Activated T-helper 2 cell treated with anti-CD3 and anti-CD28 coated beads, Interferon-gamma antibody, Interleukin-2, Interleukin-4, amounts not matched to agents 10 μg/mL and 5 μg/mL and 100 μg/mL, durations not matched to agents 14 hours and 24 hours and 36 hours (primary cell): ENCODE results near the gene DNAJC6. TPM values are rescaled to one million over a fixed set of nuclear protein-coding genes. Genes with fewer than 3 reads are reported as not detected.

ENCODE experiments used
- DNase-seq: peaks from one replicate; pipeline ENCODE4 v3.0.0; 2021; ENCODE audit warnings: low spot score
- H3K27ac Mint-ChIP-seq: one replicate; pipeline ENCODE4 v1.8.0; 2021; ENCODE audit warnings: mixed read lengths
- H3K27me3 Mint-ChIP-seq: one replicate; pipeline ENCODE4 v1.8.0; 2021; ENCODE audit warnings: low read depth, mixed read lengths
- H3K36me3 Mint-ChIP-seq: one replicate; pipeline ENCODE4 v1.8.0; 2021; ENCODE audit warnings: low read depth, mixed read lengths
- H3K4me1 Mint-ChIP-seq: one replicate; pipeline ENCODE4 v1.8.0; 2021; ENCODE audit warnings: low read depth, mixed read lengths
- H3K4me3 Mint-ChIP-seq: one replicate; pipeline ENCODE4 v1.8.0; 2021; ENCODE audit warnings: low read depth, mild to moderate bottlenecking, moderate library complexity, mixed read lengths
- H3K9me3 Mint-ChIP-seq: one replicate; pipeline ENCODE4 v1.8.0; 2021; ENCODE audit warnings: mixed read lengths
- intact Hi-C: fragments of 100-400 bp; cut with micrococcal nuclease; formaldehyde crosslinking; loops from one replicate; pipeline ENCODE4 v1.15.1; 2023
- total RNA-seq: library from RNA; stranded (reverse); gene quantifications from 2 replicates; pipeline ENCODE4 v1.2.3, GENCODE V29; 2022

DNAJC6 gene
- total RNA-seq: 1.9 and 3.0 TPM in 2 replicates

- peaks cover 41% of the 10 kb centered on the region for H3K27me3 Mint-ChIP-seq
- peak within 1 kb of the TSS; percentile 37 for H3K4me3 Mint-ChIP-seq
- intact Hi-C loops: loop anchor here (2.0 kb wide), 1 partner anchor 45 kb away; no protein-coding TSS in a partner anchor
- no peak within 1 kb of the TSS for H3K27ac Mint-ChIP-seq
- no peaks in the 10 kb centered on the region for H3K9me3 Mint-ChIP-seq
- peaks cover 6% of the 10 kb centered on the region for H3K4me1 Mint-ChIP-seq
- peak; percentile 38 for DNase-seq
- H3K36me3 Mint-ChIP-seq: no peaks in the 10 kb centered on the region
Measured at GRCh38 chr1:65309304-65310077, at the start of gene DNAJC6. DNAJC6 (plus strand) TSS chr1:65309543; CDS start chr1:65309746, 203 bp downstream.

DNA sequence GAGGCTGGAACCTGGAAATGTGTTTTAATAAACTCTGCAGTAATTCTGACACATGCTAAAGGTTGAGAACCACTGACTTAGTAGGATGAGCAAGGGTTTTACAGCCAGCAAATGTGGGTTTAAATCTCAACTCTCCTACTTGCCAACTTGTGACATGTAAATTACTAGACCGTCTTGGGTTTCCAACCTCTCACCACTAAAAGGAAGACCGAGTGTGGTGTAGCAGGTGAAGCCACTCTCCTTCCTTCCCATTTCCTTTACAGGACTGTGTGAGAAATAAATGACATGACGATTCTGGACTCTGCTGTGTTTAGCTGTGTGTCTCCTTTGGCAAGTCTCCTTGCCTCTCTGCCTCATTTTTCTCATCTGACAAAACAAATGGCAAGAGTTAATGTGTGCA, 49.5 kb upstream of the DNAJC6 start:
- intact Hi-C loops: no loop called here
- peaks cover 26% of the 10 kb centered on the region for H3K4me1 Mint-ChIP-seq
- H3K27me3 Mint-ChIP-seq: peaks cover 34% of the 10 kb centered on the region
- H3K27ac Mint-ChIP-seq: no peak overlapping the region
- H3K4me3 Mint-ChIP-seq: no peak overlapping the region
- H3K36me3 Mint-ChIP-seq: no peaks in the 10 kb centered on the region
- H3K9me3 Mint-ChIP-seq: no peaks in the 10 kb centered on the region
- DNase-seq: no peak

DNA sequence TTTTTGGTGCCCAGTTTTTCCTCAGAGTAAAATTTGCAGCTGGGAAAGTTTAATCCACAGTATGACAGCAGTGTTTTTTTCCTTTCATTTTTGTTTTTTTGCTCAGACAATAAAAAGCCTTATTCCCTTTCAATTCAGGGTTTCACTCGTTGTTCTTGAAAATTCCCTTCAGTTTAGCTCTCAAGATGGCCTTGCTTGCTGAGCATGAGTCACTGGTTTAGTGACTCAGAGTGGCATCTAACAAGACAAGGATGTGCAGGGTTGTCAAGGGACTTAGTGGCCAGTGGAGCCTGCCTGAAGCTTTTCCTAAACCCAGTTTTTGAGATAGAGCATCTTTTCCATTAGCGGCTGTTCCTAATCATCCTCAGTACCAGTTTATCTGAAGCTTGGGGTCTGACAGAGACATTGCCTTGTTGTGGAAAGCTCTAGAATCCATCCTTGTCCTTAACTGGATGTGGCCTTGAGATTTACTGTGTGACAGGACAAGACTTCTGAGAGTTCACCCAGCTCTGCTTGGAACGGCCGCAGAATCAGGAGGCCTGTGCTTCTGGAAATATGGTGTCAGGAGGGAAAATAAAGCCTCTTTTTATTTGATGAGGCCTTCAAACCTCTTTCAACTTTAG, 48.4 kb upstream of the DNAJC6 start:
- H3K36me3 Mint-ChIP-seq: no peaks in the 10 kb centered on the region
- peaks cover 32% of the 10 kb centered on the region for H3K27me3 Mint-ChIP-seq
- peaks cover 24% of the 10 kb centered on the region for H3K4me1 Mint-ChIP-seq
- H3K4me3 Mint-ChIP-seq: no peak overlapping the region
- DNase-seq: no peak
- no peaks in the 10 kb centered on the region for H3K9me3 Mint-ChIP-seq
- peak overlapping the region; percentile 42 for H3K27ac Mint-ChIP-seq
- intact Hi-C loops: no loop called here

DNA sequence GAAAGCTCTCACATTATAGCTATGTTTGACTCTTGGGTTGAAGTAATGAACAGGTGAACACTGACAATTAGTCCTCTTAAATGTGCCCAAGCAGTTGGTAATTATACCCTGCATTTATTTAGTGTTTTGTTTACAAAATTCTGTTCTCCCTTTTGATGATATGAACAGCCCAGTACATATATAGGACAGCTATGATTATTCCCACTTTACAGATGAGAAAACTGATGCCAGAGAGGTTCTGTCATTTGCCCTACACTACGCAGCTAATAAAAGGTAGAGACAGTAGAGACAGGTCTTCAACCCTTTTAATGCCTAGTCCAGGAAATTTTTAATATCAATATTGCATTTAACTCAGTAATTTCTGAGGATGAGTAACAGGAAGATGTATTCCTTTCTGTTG, 46.1 kb upstream of the DNAJC6 start:
- Mint-ChIP-seq H3K27me3 (peaks cover 39% of the 10 kb centered on the region), H3K27ac (no peak overlapping the region), H3K36me3 (no peaks in the 10 kb centered on the region), H3K4me1 (peaks cover 38% of the 10 kb centered on the region), H3K4me3 (no peak overlapping the region), H3K9me3 (no peaks in the 10 kb centered on the region)
- intact Hi-C loops: no loop called here
- DNase-seq: no peak

GRCh38 chr1:65264197-65264929, 45.0 kb upstream of the DNAJC6 start:
- Mint-ChIP-seq H3K36me3 (no peaks in the 10 kb centered on the region), H3K9me3 (no peaks in the 10 kb centered on the region), H3K4me3 (no peak overlapping the region), H3K27ac (no peak overlapping the region), H3K27me3 (peaks cover 43% of the 10 kb centered on the region), H3K4me1 (peaks cover 38% of the 10 kb centered on the region)
- intact Hi-C loops: loop anchor here (2.0 kb wide), 1 partner anchor 44 kb away; the partner anchor contains the start of gene DNAJC6
- DNase-seq: no peak

GRCh38 chr1:65265296-65265650, 44.1 kb upstream of the DNAJC6 start:
- Mint-ChIP-seq H3K36me3 (no peaks in the 10 kb centered on the region), H3K27ac (no peak overlapping the region), H3K4me1 (peaks cover 33% of the 10 kb centered on the region), H3K4me3 (peak overlapping the region; percentile 57), H3K9me3 (no peaks in the 10 kb centered on the region), H3K27me3 (peaks cover 48% of the 10 kb centered on the region)
- DNase-seq: no peak
- intact Hi-C loops: loop anchor here (2.0 to 5.0 kb wide), 2 partner anchors 44 to 132 kb away; partner anchors contain the start of gene DNAJC6

DNA sequence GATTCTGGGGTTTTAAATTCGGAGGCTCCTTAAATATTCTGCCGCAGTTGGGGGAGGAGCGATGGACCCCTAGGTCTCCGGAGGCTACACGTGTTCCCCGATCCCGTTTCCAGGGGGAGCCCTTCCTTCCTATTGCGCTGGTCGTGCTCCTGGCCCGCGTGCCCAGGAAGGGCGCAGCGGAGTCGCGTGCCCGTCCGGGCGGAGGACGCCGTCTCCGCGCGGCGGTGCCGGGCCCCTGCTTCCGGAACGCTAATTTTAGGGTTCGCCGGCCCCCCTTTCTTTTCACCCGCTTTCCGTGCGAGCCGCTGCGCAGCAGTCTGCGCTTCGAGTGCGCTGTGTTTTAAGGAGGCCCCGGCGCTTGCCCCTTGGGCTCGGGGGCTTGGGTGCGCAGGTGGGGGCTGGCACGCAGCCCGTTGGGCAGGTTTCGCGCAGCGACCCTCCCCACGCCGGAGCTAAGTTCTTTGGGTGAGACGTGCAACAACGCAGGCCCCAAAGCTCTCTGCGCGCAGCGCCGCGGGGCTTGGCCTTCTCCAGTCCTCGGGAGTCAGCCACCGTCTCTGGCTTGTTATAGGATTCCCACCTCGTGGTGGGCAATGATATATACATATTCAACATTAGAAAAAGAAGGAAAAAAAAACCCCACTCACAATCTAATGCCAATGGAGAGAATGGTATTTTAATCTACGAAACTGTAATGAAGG, 43.5 kb upstream of the DNAJC6 start:
- intact Hi-C loops: loop anchor here (2.0 to 5.0 kb wide), 2 partner anchors 43 to 132 kb away; partner anchors contain the start of gene DNAJC6

DNA sequence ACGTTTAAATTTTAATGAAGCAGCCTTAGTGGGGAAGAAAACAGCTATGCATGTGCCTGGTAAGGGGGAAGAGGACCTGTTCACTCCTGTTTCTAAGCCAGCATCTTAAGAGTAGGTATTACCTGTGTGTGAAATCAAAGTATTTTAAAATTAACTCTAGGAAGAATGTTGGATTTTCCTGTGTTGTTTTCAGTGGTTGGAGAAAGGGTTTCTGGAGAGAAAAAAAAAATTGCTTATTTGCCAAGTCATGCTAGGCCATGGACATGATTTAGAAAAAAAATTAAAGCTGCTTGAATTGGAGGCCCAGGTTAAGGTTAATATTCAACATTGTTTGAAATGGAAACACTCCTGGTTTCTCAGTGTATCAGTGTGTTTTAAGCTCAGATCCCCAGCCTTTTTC, 42.9 kb upstream of the DNAJC6 start:
- H3K27me3 Mint-ChIP-seq: peaks cover 48% of the 10 kb centered on the region
- no peaks in the 10 kb centered on the region for H3K36me3 Mint-ChIP-seq
- intact Hi-C loops: loop anchor here (5.0 kb wide), 1 partner anchor 131 kb away; no protein-coding TSS in a partner anchor
- peaks cover 23% of the 10 kb centered on the region for H3K4me1 Mint-ChIP-seq
- H3K9me3 Mint-ChIP-seq: no peaks in the 10 kb centered on the region
- H3K27ac Mint-ChIP-seq: no peak overlapping the region
- DNase-seq: no peak
- no peak overlapping the region for H3K4me3 Mint-ChIP-seq

More for the DNA sequence above, 43.5 kb upstream of the DNAJC6 start:
- Mint-ChIP-seq H3K9me3 (no peaks in the 10 kb centered on the region), H3K27ac (no peak overlapping the region), H3K4me1 (peaks cover 28% of the 10 kb centered on the region), H3K36me3 (no peaks in the 10 kb centered on the region), H3K27me3 (peaks cover 48% of the 10 kb centered on the region), H3K4me3 (peak overlapping the region; percentile 57)
- DNase-seq: peak; percentile 17

DNA sequence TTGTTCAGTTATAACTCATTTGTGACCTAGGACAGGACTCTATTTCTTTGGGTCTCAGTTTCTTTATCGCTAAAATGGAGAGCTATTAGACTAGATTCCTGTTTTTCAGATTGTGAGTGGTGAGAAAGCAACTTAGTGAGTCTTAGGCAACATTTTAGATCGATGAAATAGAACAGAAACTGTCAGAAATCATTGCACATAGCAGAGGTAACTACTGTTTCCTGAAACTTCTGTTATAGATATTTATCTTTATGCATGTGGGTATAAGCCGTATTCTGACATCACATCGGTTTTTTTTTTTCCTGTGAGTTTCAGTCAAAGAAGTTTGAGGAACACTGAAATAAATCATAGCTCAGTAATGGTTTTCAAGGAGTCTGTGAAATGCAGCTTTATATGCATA, 42.1 kb upstream of the DNAJC6 start:
- Mint-ChIP-seq H3K4me3 (peak overlapping the region; percentile 47), H3K4me1 (peaks cover 23% of the 10 kb centered on the region), H3K36me3 (no peaks in the 10 kb centered on the region), H3K9me3 (no peaks in the 10 kb centered on the region), H3K27ac (no peak overlapping the region), H3K27me3 (peaks cover 52% of the 10 kb centered on the region)
- DNase-seq: no peak
- intact Hi-C loops: loop anchor here (5.0 kb wide), 1 partner anchor 130 kb away; no protein-coding TSS in a partner anchor

DNA sequence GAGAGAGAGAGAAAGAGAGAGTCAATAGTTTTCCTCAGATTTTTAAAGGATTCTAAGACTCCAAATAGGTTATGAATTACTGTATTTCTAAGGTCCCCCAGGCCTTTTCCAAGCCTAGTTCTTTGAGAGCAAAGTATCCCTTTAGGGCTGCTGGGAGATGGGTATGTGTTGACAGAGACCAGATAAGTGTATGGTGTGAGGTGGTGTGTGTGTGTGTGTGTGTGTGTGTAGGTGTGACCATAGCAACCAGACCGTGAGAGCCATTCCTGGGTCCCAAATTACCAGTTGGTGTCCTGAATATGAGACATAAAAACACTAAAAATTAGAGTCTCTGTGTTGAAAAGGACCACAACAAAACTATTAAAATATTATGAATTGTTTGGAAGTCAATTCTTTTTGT, 41.7 kb upstream of the DNAJC6 start:
- DNase-seq: no peak
- intact Hi-C loops: loop anchor here (2.0 to 5.0 kb wide), 2 partner anchors 37 to 130 kb away; no protein-coding TSS in a partner anchor
- Mint-ChIP-seq H3K4me1 (peaks cover 23% of the 10 kb centered on the region), H3K4me3 (no peak overlapping the region), H3K27ac (no peak overlapping the region), H3K27me3 (peaks cover 53% of the 10 kb centered on the region), H3K9me3 (no peaks in the 10 kb centered on the region), H3K36me3 (no peaks in the 10 kb centered on the region)

- peaks cover 48% of the 10 kb centered on the region for H3K27me3 Mint-ChIP-seq
- intact Hi-C loops: loop anchor here (2.0 to 5.0 kb wide), 2 partner anchors 39 to 128 kb away; no protein-coding TSS in a partner anchor
- H3K36me3 Mint-ChIP-seq: no peaks in the 10 kb centered on the region
- peaks cover 19% of the 10 kb centered on the region for H3K4me1 Mint-ChIP-seq
- no peak for DNase-seq
- no peak overlapping the region for H3K4me3 Mint-ChIP-seq
- H3K27ac Mint-ChIP-seq: no peak overlapping the region
- no peaks in the 10 kb centered on the region for H3K9me3 Mint-ChIP-seq
Measured at GRCh38 chr1:65269612-65270011, 39.7 kb upstream of the DNAJC6 start.
